Neural cell (in vitro differentiated cells): Measurements from ENCODE around the gene CHRNB4. TPM values are rescaled to one million over a fixed set of nuclear protein-coding genes. Genes with fewer than 3 reads are reported as not detected.

Experiments
- H2AFZ ChIP-seq: fragments of 200-600, 300-800 bp; sonication (generic), shearing (Covaris generic); 2 replicates; pipeline ENCODE4 v1.6.0; 2014; ENCODE audit warnings: low read depth, mild to moderate bottlenecking, antibody characterized with exemption, low read length, moderate library complexity
- H3F3A ChIP-seq: fragments of 200-600 bp; shearing (Covaris generic); 2 replicates; pipeline ENCODE4 v1.6.1; 2016; ENCODE audit warnings: mild to moderate bottlenecking, moderate library complexity, mixed read lengths, antibody characterized with exemption, low read length; ENCODE audit not compliant: insufficient read depth, poor library complexity, severe bottlenecking
- H3K27ac ChIP-seq: fragments of 200-600, 300-800 bp; sonication (generic), shearing (Covaris generic); 2 replicates; pipeline ENCODE4 v1.5.1; 2014; ENCODE audit warnings: mild to moderate bottlenecking, low read length, moderate library complexity
- H3K27me3 ChIP-seq: fragments of 300-800, 200-600 bp; sonication (generic), shearing (Covaris generic); 2 replicates; pipeline ENCODE4 v1.6.0; 2014; ENCODE audit warnings: mild to moderate bottlenecking, low read depth, low read length, moderate library complexity; ENCODE audit not compliant: insufficient read depth
- H3K36me3 ChIP-seq: fragments of 300-800, 200-600 bp; sonication (generic), shearing (Covaris generic); 2 replicates; pipeline ENCODE4 v1.5.1; 2014; ENCODE audit warnings: mild to moderate bottlenecking, antibody characterized with exemption, low read length, moderate library complexity; ENCODE audit not compliant: insufficient read depth
- H3K4me2 ChIP-seq: fragments of 300-800, 200-600 bp; sonication (generic), shearing (Covaris generic); 2 replicates; pipeline ENCODE4 v1.6.0; 2014; ENCODE audit warnings: mild to moderate bottlenecking, low read length
- H3K4me3 ChIP-seq: fragments of 300-800, 200-600 bp; sonication (generic), shearing (Covaris generic); 2 replicates; pipeline ENCODE4 v1.5.1; 2014; ENCODE audit warnings: mild to moderate bottlenecking, low read length, moderate library complexity
- H3K79me2 ChIP-seq: fragments of 200-600 bp; shearing (Covaris generic); replicated peaks from 2 replicates; pipeline ENCODE4 v1.6.0; 2014; ENCODE audit warnings: mild to moderate bottlenecking, low read length, moderate library complexity; ENCODE audit not compliant: insufficient read depth
- H3K9ac ChIP-seq: fragments of 300-800, 200-600 bp; sonication (generic), shearing (Covaris generic); 2 replicates; pipeline ENCODE4 v1.6.1; 2016; ENCODE audit warnings: mild to moderate bottlenecking, low read length, mixed read lengths
- H3K9me2 ChIP-seq: fragments of 200-600 bp; shearing (Covaris generic); 2 replicates; pipeline ENCODE4 v1.6.1; 2016; ENCODE audit warnings: mild to moderate bottlenecking, low read length, mixed read lengths; ENCODE audit not compliant: insufficient read depth
- H3K9me3 ChIP-seq: fragments of 200-600, 300-800 bp; sonication (generic), shearing (Covaris generic); 2 replicates; pipeline ENCODE4 v1.6.1; 2016; ENCODE audit warnings: mild to moderate bottlenecking, mixed run types, low read length, moderate library complexity, mixed read lengths
- H4K20me1 ChIP-seq: fragments of 200-600 bp; shearing (Covaris generic); 2 replicates; pipeline ENCODE4 v1.6.1; 2016; ENCODE audit warnings: mild to moderate bottlenecking, mixed run types; ENCODE audit not compliant: insufficient read depth
- EP300 ChIP-seq: fragments of 450-650 bp; conservative IDR thresholded peaks from 2 replicates; pipeline ENCODE4 v1.6.1; 2014; ENCODE audit warnings: antibody characterized with exemption, mild to moderate bottlenecking, moderate library complexity; ENCODE audit not compliant: poor library complexity, severe bottlenecking
- EZH2 ChIP-seq: fragments of 200-600, 300-800 bp; shearing (Covaris generic), sonication (generic); IDR thresholded peaks from 2 replicates; pipeline ENCODE4 v1.6.1; 2014; ENCODE audit warnings: antibody characterized with exemption, low read length, borderline replicate concordance, mild to moderate bottlenecking; ENCODE audit not compliant: insufficient read depth, poor library complexity, severe bottlenecking
- MXI1 ChIP-seq: fragments of 450-650 bp; conservative IDR thresholded peaks from 2 replicates; pipeline ENCODE4 v1.6.1; 2014; ENCODE audit warnings: antibody characterized with exemption, mild to moderate bottlenecking; ENCODE audit not compliant: poor library complexity, severe bottlenecking
- POLR2AphosphoS5 ChIP-seq: IDR thresholded peaks from 2 replicates; pipeline ENCODE4 v1.6.1; 2012
- RAD21 ChIP-seq: fragments of 450-650 bp; conservative IDR thresholded peaks from 2 replicates; pipeline ENCODE4 v1.6.1; 2014; ENCODE audit warnings: antibody characterized with exemption, mild to moderate bottlenecking, moderate library complexity
- REST ChIP-seq: IDR thresholded peaks from 2 replicates; pipeline ENCODE4 v1.6.1; 2012; ENCODE audit warnings: borderline replicate concordance
- SMC3 ChIP-seq: fragments of 450-650 bp; conservative IDR thresholded peaks from 2 replicates; pipeline ENCODE4 v1.6.1; 2014; ENCODE audit warnings: antibody characterized with exemption, mild to moderate bottlenecking, moderate library complexity; ENCODE audit not compliant: poor library complexity
- TAF1 ChIP-seq: IDR thresholded peaks from 2 replicates; pipeline ENCODE4 v1.6.1; 2012; ENCODE audit warnings: low read depth
- polyA plus RNA-seq: library from polyadenylated mRNA; depleted of rRNA; stranded (reverse); fragments of >200 nt; gene quantifications from 2 replicates; pipeline ENCODE4 v1.2.3, GENCODE V29; 2014
- TF ChIP-seq, protein P1 (sequence below): fragments of 450-650 bp; IDR thresholded peaks from 2 replicates; pipeline ENCODE4 v1.5.1; 2014; ENCODE audit warnings: antibody characterized with exemption, mild to moderate bottlenecking, moderate library complexity; ENCODE audit not compliant: poor library complexity, severe bottlenecking

Gene CHRNB4
- polyA plus RNA-seq, 1 donor from 2014 or later = not detected

DNA sequence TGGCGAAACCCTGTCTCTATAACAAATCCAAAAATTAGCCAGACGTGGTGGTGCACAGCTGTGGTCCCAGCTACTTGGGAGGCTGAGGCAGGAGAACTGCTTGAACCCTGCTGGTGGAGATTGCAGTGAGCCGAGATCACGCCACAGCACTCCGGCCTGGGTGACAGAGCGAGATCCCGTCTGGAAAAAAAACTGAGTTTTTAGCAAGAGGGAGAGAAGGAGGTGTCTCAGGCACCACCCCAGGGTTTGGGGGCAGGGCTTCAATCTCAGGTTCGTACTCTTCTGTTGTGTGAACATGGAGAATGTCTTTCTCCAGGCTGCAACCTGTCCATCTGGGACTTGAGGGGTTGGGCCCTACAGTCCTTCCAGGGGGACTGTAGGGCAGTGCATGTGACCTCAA, 22.9 kb downstream of the CHRNB4 start:
- H3K27me3 ChIP-seq = peaks cover 42% of the 10 kb centered on the region
- no peaks in the 10 kb centered on the region for H3K79me2 ChIP-seq
- H3K4me2 ChIP-seq = no peak overlapping the region
- H3K9ac ChIP-seq = no peak overlapping the region
- TF ChIP-seq EP300 = no peak
- TF ChIP-seq RAD21 = no peak
- no peak for TF ChIP-seq SMC3
- TF ChIP-seq EZH2 = no peak
- TF ChIP-seq, protein P1, sequence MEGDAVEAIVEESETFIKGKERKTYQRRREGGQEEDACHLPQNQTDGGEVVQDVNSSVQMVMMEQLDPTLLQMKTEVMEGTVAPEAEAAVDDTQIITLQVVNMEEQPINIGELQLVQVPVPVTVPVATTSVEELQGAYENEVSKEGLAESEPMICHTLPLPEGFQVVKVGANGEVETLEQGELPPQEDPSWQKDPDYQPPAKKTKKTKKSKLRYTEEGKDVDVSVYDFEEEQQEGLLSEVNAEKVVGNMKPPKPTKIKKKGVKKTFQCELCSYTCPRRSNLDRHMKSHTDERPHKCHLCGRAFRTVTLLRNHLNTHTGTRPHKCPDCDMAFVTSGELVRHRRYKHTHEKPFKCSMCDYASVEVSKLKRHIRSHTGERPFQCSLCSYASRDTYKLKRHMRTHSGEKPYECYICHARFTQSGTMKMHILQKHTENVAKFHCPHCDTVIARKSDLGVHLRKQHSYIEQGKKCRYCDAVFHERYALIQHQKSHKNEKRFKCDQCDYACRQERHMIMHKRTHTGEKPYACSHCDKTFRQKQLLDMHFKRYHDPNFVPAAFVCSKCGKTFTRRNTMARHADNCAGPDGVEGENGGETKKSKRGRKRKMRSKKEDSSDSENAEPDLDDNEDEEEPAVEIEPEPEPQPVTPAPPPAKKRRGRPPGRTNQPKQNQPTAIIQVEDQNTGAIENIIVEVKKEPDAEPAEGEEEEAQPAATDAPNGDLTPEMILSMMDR = no peak
- TF ChIP-seq POLR2AphosphoS5 = no peak
- TF ChIP-seq MXI1 = no peak
- TF ChIP-seq REST = no peak
- H2AFZ ChIP-seq = no peak overlapping the region
- H3K36me3 ChIP-seq = no peaks in the 10 kb centered on the region
- H3F3A ChIP-seq = no peaks in the 10 kb centered on the region
- no peak overlapping the region for H3K27ac ChIP-seq
- no peaks in the 10 kb centered on the region for H4K20me1 ChIP-seq
- H3K4me3 ChIP-seq = no peak overlapping the region
- H3K9me2 ChIP-seq = no peaks in the 10 kb centered on the region
- no peaks in the 10 kb centered on the region for H3K9me3 ChIP-seq

DNA sequence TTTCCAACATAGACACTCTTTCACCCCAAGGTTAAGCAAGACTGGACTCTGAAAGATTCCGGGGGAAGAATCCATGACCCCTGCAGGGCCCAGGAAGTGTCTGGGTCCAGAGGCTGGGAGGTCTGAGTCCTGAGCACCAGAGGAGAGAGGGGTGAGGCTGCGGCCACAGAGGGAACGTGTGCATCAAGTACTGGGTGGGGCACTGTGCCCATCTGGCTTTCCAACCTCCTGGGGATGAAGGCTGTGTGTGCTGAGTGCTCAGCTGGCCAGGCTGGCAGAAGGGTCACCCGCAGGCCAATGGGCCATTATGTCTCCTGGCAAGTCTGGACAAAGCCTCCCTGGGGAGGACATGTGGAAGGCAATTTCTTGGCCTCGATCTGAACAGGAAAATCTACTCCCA, 23.5 kb downstream of the CHRNB4 start:
- Histone ChIP-seq H3K4me3 (no peak overlapping the region), H4K20me1 (no peaks in the 10 kb centered on the region), H2AFZ (no peak overlapping the region), H3K79me2 (no peaks in the 10 kb centered on the region), H3K4me2 (no peak overlapping the region), H3K27me3 (peaks cover 39% of the 10 kb centered on the region), H3K27ac (no peak overlapping the region), H3K9ac (no peak overlapping the region), H3K9me3 (no peaks in the 10 kb centered on the region), H3K36me3 (no peaks in the 10 kb centered on the region), H3F3A (no peaks in the 10 kb centered on the region), H3K9me2 (no peaks in the 10 kb centered on the region)
- TF ChIP-seq EP300 = no peak
- TF ChIP-seq MXI1 = no peak
- no peak for TF ChIP-seq REST
- TF ChIP-seq TAF1 = no peak
- TF ChIP-seq SMC3 = no peak
- TF ChIP-seq POLR2AphosphoS5 = no peak
- TF ChIP-seq, protein P1 = no peak
- TF ChIP-seq RAD21 = no peak
- TF ChIP-seq EZH2 = no peak
